SK-N-SH treated with all-trans-retinoic acid at 6 μM for 48 hours (cell line): Measurements from ENCODE around the gene FCAR.
"Not testable (repeated sequence)": the region's sequence is repeated elsewhere in the genome, so short reads cannot be mapped to it uniquely, and the experiment has no call there.

Experiments used
- ATAC-seq: fragments of 200-7000 bp; cut with Tn5 transposase; 3 replicates; pipeline ENCODE4 v1.9.1; 2020; ENCODE audit warnings: mild to moderate bottlenecking, moderate library complexity
- ARNTL ChIP-seq: fragments of 450-650 bp; formaldehyde crosslinking; IDR thresholded peaks from 2 replicates; pipeline ENCODE4 v1.5.0; 2020; ENCODE audit warnings: low read depth, mild to moderate bottlenecking, moderate library complexity, borderline replicate concordance
- CREB5 ChIP-seq: fragments of 250-450 bp; sonication (Bioruptor Pico); IDR thresholded peaks from 2 replicates; pipeline ENCODE4 v1.5.1; 2020; ENCODE audit warnings: low read depth, mild to moderate bottlenecking, moderate library complexity
- CSDC2 ChIP-seq: fragments of 250-450 bp; sonication (Bioruptor Pico); IDR thresholded peaks from 2 replicates; pipeline ENCODE4 v1.5.0; 2020; ENCODE audit warnings: mild to moderate bottlenecking, moderate library complexity
- ESRRG ChIP-seq: fragments of 250-450 bp; sonication (Bioruptor Pico); IDR thresholded peaks from 2 replicates; pipeline ENCODE4 v1.6.1; 2021; ENCODE audit warnings: mild to moderate bottlenecking
- PATZ1 ChIP-seq: fragments of 250-450 bp; sonication (Bioruptor Pico); IDR thresholded peaks from 2 replicates; pipeline ENCODE4 v1.8.0; 2020; ENCODE audit warnings: mild to moderate bottlenecking, moderate library complexity, borderline replicate concordance
- RARB ChIP-seq: fragments of 250-450 bp; sonication (Bioruptor Pico); IDR thresholded peaks from 2 replicates; pipeline ENCODE4 v1.8.0; 2021; ENCODE audit warnings: mild to moderate bottlenecking, moderate library complexity
- SNAI2 ChIP-seq: fragments of 250-450 bp; sonication (Bioruptor Pico); IDR thresholded peaks from 2 replicates; pipeline ENCODE4 v1.5.0; 2020; ENCODE audit warnings: mild to moderate bottlenecking, moderate library complexity
- TOX ChIP-seq: fragments of 250-450 bp; sonication (Bioruptor Pico); IDR thresholded peaks from 2 replicates; pipeline ENCODE4 v1.8.0; 2021; ENCODE audit warnings: mild to moderate bottlenecking, moderate library complexity, borderline replicate concordance
- ZC3H10 ChIP-seq: fragments of 250-450 bp; sonication (Bioruptor Pico); IDR thresholded peaks from 2 replicates; pipeline ENCODE4 v1.5.1; 2021; ENCODE audit warnings: mild to moderate bottlenecking, moderate library complexity
- ZFP3 ChIP-seq: fragments of 250-450 bp; sonication (Bioruptor Pico); IDR thresholded peaks from 2 replicates; pipeline ENCODE4 v1.5.0; 2020; ENCODE audit warnings: mild to moderate bottlenecking, moderate library complexity
- ZFP30 ChIP-seq: fragments of 450-650 bp; formaldehyde crosslinking; IDR thresholded peaks from 2 replicates; pipeline ENCODE4 v1.5.0; 2022; ENCODE audit warnings: mild to moderate bottlenecking, moderate library complexity
- ZNF565 ChIP-seq: fragments of 450-650 bp; formaldehyde crosslinking; conservative IDR thresholded peaks from 2 replicates; pipeline ENCODE4 v1.5.0; 2020; ENCODE audit warnings: low read depth, mild to moderate bottlenecking, moderate library complexity
- ZNF70 ChIP-seq: fragments of 450-650 bp; formaldehyde crosslinking; IDR thresholded peaks from 2 replicates; pipeline ENCODE4 v1.5.0; 2020; ENCODE audit warnings: mild to moderate bottlenecking, moderate library complexity
- ZNF8 ChIP-seq: fragments of 450-650 bp; formaldehyde crosslinking; IDR thresholded peaks from 2 replicates; pipeline ENCODE4 v1.5.0; 2020; ENCODE audit warnings: mild to moderate bottlenecking, moderate library complexity
- TF ChIP-seq, protein P1 (sequence below): fragments of 250-450 bp; sonication (Bioruptor Pico); IDR thresholded peaks from 2 replicates; pipeline ENCODE4 v1.5.1; 2021; ENCODE audit warnings: mild to moderate bottlenecking, moderate library complexity
- TF ChIP-seq, protein P2 (sequence below): fragments of 250-450 bp; sonication (Bioruptor Pico); IDR thresholded peaks from 2 replicates; pipeline ENCODE4 v1.5.0; 2020; ENCODE audit warnings: mild to moderate bottlenecking, moderate library complexity

Gene FCAR

GRCh38 chr19:54923276-54923675 lies 49.2 kb downstream of the FCAR start:
- ATAC-seq = no peak
- no peak for TF ChIP-seq PATZ1 (CRISPR knock-in tag)
- TF ChIP-seq ZC3H10 (CRISPR knock-in tag) = no peak
- no peak for TF ChIP-seq ZNF8 (CRISPR knock-in tag)
- no peak for TF ChIP-seq ARNTL (CRISPR knock-in tag)

GRCh38 chr19:54928299-54928698 lies 54.3 kb downstream of the FCAR start:
- TF ChIP-seq CSDC2 (CRISPR knock-in tag) = no peak
- TF ChIP-seq, protein P1, sequence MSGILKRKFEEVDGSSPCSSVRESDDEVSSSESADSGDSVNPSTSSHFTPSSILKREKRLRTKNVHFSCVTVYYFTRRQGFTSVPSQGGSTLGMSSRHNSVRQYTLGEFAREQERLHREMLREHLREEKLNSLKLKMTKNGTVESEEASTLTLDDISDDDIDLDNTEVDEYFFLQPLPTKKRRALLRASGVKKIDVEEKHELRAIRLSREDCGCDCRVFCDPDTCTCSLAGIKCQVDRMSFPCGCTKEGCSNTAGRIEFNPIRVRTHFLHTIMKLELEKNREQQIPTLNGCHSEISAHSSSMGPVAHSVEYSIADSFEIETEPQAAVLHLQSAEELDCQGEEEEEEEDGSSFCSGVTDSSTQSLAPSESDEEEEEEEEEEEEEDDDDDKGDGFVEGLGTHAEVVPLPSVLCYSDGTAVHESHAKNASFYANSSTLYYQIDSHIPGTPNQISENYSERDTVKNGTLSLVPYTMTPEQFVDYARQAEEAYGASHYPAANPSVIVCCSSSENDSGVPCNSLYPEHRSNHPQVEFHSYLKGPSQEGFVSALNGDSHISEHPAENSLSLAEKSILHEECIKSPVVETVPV (CRISPR knock-in tag) = no peak
- TF ChIP-seq, protein P2, sequence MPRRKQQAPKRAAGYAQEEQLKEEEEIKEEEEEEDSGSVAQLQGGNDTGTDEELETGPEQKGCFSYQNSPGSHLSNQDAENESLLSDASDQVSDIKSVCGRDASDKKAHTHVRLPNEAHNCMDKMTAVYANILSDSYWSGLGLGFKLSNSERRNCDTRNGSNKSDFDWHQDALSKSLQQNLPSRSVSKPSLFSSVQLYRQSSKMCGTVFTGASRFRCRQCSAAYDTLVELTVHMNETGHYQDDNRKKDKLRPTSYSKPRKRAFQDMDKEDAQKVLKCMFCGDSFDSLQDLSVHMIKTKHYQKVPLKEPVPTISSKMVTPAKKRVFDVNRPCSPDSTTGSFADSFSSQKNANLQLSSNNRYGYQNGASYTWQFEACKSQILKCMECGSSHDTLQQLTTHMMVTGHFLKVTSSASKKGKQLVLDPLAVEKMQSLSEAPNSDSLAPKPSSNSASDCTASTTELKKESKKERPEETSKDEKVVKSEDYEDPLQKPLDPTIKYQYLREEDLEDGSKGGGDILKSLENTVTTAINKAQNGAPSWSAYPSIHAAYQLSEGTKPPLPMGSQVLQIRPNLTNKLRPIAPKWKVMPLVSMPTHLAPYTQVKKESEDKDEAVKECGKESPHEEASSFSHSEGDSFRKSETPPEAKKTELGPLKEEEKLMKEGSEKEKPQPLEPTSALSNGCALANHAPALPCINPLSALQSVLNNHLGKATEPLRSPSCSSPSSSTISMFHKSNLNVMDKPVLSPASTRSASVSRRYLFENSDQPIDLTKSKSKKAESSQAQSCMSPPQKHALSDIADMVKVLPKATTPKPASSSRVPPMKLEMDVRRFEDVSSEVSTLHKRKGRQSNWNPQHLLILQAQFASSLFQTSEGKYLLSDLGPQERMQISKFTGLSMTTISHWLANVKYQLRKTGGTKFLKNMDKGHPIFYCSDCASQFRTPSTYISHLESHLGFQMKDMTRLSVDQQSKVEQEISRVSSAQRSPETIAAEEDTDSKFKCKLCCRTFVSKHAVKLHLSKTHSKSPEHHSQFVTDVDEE = no peak
- no peak for TF ChIP-seq ZFP30
- TF ChIP-seq PATZ1 (CRISPR knock-in tag) = no peak
- no peak for TF ChIP-seq ZNF70 (CRISPR knock-in tag)

GRCh38 chr19:54937926-54938325 lies 63.9 kb downstream of the FCAR start:
- no peak for ATAC-seq
- TF ChIP-seq ZFP30 (no peak), SNAI2 (CRISPR knock-in tag) (no peak), CSDC2 (CRISPR knock-in tag) (no peak), ZNF565 (CRISPR knock-in tag) (no peak), ZFP3 (no peak)
- TF ChIP-seq, protein P2 = no peak

More at GRCh38 chr19:54928299-54928698, 54.3 kb downstream of the FCAR start:
- ATAC-seq = no peak

- ATAC-seq = no peak
- TF ChIP-seq ESRRG (CRISPR knock-in tag) (no peak), ZFP30 (no peak), ARNTL (CRISPR knock-in tag) (no peak), CSDC2 (CRISPR knock-in tag) (no peak), CREB5 (no peak), TOX (CRISPR knock-in tag) (no peak), PATZ1 (CRISPR knock-in tag) (no peak), RARB (no peak)
- TF ChIP-seq, protein P2 = no peak
These were observed 64.9 kb downstream of the FCAR start for GRCh38 chr19:54938906-54939305.

GRCh38 chr19:54939538-54939937 lies 65.5 kb downstream of the FCAR start:
- not testable (repeated sequence) for ATAC-seq
